SK-N-SH (cell line): Measurements from ENCODE around the gene RSRC1.

Source experiments
- CHD2 ChIP-seq: fragments of 150-350 bp; IDR thresholded peaks from 2 replicates; pipeline ENCODE4 v1.6.1; 2018; ENCODE audit warnings: low read length; ENCODE audit not compliant: partially characterized antibody
- EP300 ChIP-seq, 2 experiments: IDR thresholded peaks; 2 replicates each; pipeline versions ENCODE4 v1.4.0 to v1.6.1; 2012; ENCODE audit warnings: borderline replicate concordance in 1 of 2, low read depth in 1 of 2, low read length in 1 of 2
- EZH2phosphoT487 ChIP-seq: fragments of 200-600 bp; sonication (generic); IDR thresholded peaks from 2 replicates; pipeline ENCODE4 v1.6.1; 2017; ENCODE audit warnings: low read depth, mixed run types, mild to moderate bottlenecking, antibody characterized with exemption, moderate library complexity, borderline replicate concordance
- MXI1 ChIP-seq: IDR thresholded peaks from 2 replicates; pipeline ENCODE4 v1.6.1; 2012; ENCODE audit warnings: mild to moderate bottlenecking, low read depth, low read length, improper control_type of control experiment
- NRF1 ChIP-seq: IDR thresholded peaks from 2 replicates; pipeline ENCODE4 v1.6.1; 2012; ENCODE audit warnings: low read depth, mild to moderate bottlenecking, low read length
- POLR2AphosphoS5 ChIP-seq: IDR thresholded peaks from 2 replicates; pipeline ENCODE4 v1.6.1; 2012; ENCODE audit warnings: low read depth, low read length
- RAD21 ChIP-seq: IDR thresholded peaks from 2 replicates; pipeline ENCODE4 v1.6.1; 2012; ENCODE audit warnings: mild to moderate bottlenecking, low read length
- RXRA ChIP-seq: IDR thresholded peaks from 2 replicates; pipeline ENCODE4 v1.4.0; 2012; ENCODE audit warnings: low read depth, mild to moderate bottlenecking, borderline replicate concordance
- SIN3A ChIP-seq: IDR thresholded peaks from 2 replicates; pipeline ENCODE4 v1.6.1; 2012; ENCODE audit warnings: low read depth, mild to moderate bottlenecking, low read length, moderate library complexity, borderline replicate concordance
- TCF12 ChIP-seq: IDR thresholded peaks from 2 replicates; pipeline ENCODE4 v1.4.0; 2012
- TF ChIP-seq, protein P1 (sequence below): fragments of 200-600 bp; sonication (generic); IDR thresholded peaks from 2 replicates; pipeline ENCODE4 v1.6.1; 2017; ENCODE audit warnings: antibody characterized with exemption, mild to moderate bottlenecking, moderate library complexity
- TF ChIP-seq, protein P2 (sequence below): IDR thresholded peaks from 2 replicates; pipeline ENCODE4; 2012
- TF ChIP-seq, protein P3 (sequence below): fragments of 150-350 bp; IDR thresholded peaks from 2 replicates; pipeline ENCODE4 v1.6.1; 2017; ENCODE audit warnings: antibody characterized with exemption, low read length, low read depth, borderline replicate concordance

- TF ChIP-seq RXRA (no peak), EZH2phosphoT487 (no peak), POLR2AphosphoS5 (no peak), TCF12 (no peak), SIN3A (no peak), EP300 (IDR thresholded peaks at IDR 0.05; ENCODE audit: borderline replicate concordance in 1 of 2, low read depth in 1 of 2, low read length in 1 of 2) (no peak), MXI1 (no peak), NRF1 (no peak), CHD2 (no peak), RAD21 (no peak)
- TF ChIP-seq, protein P1, sequence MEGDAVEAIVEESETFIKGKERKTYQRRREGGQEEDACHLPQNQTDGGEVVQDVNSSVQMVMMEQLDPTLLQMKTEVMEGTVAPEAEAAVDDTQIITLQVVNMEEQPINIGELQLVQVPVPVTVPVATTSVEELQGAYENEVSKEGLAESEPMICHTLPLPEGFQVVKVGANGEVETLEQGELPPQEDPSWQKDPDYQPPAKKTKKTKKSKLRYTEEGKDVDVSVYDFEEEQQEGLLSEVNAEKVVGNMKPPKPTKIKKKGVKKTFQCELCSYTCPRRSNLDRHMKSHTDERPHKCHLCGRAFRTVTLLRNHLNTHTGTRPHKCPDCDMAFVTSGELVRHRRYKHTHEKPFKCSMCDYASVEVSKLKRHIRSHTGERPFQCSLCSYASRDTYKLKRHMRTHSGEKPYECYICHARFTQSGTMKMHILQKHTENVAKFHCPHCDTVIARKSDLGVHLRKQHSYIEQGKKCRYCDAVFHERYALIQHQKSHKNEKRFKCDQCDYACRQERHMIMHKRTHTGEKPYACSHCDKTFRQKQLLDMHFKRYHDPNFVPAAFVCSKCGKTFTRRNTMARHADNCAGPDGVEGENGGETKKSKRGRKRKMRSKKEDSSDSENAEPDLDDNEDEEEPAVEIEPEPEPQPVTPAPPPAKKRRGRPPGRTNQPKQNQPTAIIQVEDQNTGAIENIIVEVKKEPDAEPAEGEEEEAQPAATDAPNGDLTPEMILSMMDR = no peak
- TF ChIP-seq, protein P2, sequence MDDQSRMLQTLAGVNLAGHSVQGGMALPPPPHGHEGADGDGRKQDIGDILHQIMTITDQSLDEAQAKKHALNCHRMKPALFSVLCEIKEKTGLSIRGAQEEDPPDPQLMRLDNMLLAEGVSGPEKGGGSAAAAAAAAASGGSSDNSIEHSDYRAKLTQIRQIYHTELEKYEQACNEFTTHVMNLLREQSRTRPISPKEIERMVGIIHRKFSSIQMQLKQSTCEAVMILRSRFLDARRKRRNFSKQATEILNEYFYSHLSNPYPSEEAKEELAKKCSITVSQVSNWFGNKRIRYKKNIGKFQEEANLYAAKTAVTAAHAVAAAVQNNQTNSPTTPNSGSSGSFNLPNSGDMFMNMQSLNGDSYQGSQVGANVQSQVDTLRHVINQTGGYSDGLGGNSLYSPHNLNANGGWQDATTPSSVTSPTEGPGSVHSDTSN = no peak
- TF ChIP-seq, protein P3, sequence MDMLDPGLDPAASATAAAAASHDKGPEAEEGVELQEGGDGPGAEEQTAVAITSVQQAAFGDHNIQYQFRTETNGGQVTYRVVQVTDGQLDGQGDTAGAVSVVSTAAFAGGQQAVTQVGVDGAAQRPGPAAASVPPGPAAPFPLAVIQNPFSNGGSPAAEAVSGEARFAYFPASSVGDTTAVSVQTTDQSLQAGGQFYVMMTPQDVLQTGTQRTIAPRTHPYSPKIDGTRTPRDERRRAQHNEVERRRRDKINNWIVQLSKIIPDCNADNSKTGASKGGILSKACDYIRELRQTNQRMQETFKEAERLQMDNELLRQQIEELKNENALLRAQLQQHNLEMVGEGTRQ = no peak
Observed at GRCh38 chr3:158443632-158444031, 333.7 kb downstream of the RSRC1 start.
